ENCODE results near the gene RNF114. TPM values are rescaled to one million over a fixed set of nuclear protein-coding genes. Genes with fewer than 3 reads are reported as not detected.

Gene RNF114
- total and polyA plus RNA-seq, 2 donors (not counting 3 experiments of a cell fraction or from before 2014, with no cell fraction given), result 45.8 to 81.7 TPM

- no peak overlapping the region for H3K27ac ChIP-seq (ENCODE audit: insufficient read depth, low read depth, low read length)
- ChIA-PET CTCF (no interaction called here), POLR2A (no interaction called here)
- no peak overlapping the region for H3K9ac ChIP-seq (replicated peaks; ENCODE audit: extremely low read depth, insufficient read depth, low read length)
- peaks cover 4 to 29% of the 10 kb centered on the region in 2 experiments for H3K36me3 ChIP-seq (ENCODE audit: control insufficient read depth in 2 of 2, extremely low read depth in 1 of 2, insufficient read depth in 2 of 2, low read length in 2 of 2)
- no peaks in the 10 kb centered on the region for H3K9me3 ChIP-seq (replicated peaks; ENCODE audit: control insufficient read depth, insufficient read depth, low read length)
- no peaks in the 10 kb centered on the region for H3K9me1 ChIP-seq (replicated peaks; ENCODE audit: control insufficient read depth, extremely low read depth, insufficient read depth, low read length)
- DNase-seq (ENCODE audit: low read depth, low spot score) (no peak), FAIRE-seq (no peak)
- intact Hi-C loops (cut with micrococcal nuclease) (no loop called here), dilution Hi-C loops (cut with MboI; ENCODE audit: extremely low pct_ligation_motif_present, low sequenced_read_pairs) (no loop called here)
- H3K79me2 ChIP-seq (ENCODE audit: control insufficient read depth, insufficient read depth, low read length), result peaks cover 16% of the 10 kb centered on the region
- H2AFZ ChIP-seq (ENCODE audit: low read depth, low read length), result no peak overlapping the region
- TF ChIP-seq MYC (IDR thresholded peaks at IDR 0.05; ENCODE audit: low read depth, low read length) (no peak), GATA2 (IDR thresholded peaks at IDR 0.05; ENCODE audit: insufficient read depth, insufficient read length, low read depth, low read length) (no peak), JUN (IDR thresholded peaks at IDR 0.05; ENCODE audit: borderline replicate concordance, insufficient read depth, insufficient read length, low read depth) (no peak), EZH2 (IDR thresholded peaks at IDR 0.05; ENCODE audit: borderline replicate concordance, low read depth, low read length, severe bottlenecking) (no peak), POLR2AphosphoS5 (IDR thresholded peaks at IDR 0.05; ENCODE audit: insufficient read depth, low read depth, low read length) (no peak), FOS (IDR thresholded peaks at IDR 0.05; ENCODE audit: borderline replicate concordance, insufficient read depth, low read length) (no peak), MAX (IDR thresholded peaks at IDR 0.05; ENCODE audit: insufficient read depth, insufficient read length) (no peak), POLR2A (IDR thresholded peaks at IDR 0.05; ENCODE audit: low read depth, low read length) (no peak)
- H3K4me3 ChIP-seq (replicated peaks in 1 of 3; ENCODE audit: insufficient read depth in 1 of 3, low read depth in 1 of 3, low read length in 3 of 3), result no peak overlapping the region
- no peak overlapping the region for H3K4me2 ChIP-seq (ENCODE audit: insufficient read depth, low read length)
- no peaks in the 10 kb centered on the region for H4K20me1 ChIP-seq (replicated peaks; ENCODE audit: control insufficient read depth, extremely low read depth, insufficient read depth, low read length)
- BruUV-seq (replicated peaks), result no TSS peak
- H3K4me1 ChIP-seq (ENCODE audit: control insufficient read depth, extremely low read depth, insufficient read depth, low read length), result no peaks in the 10 kb centered on the region
- H3K27me3 ChIP-seq (ENCODE audit: control insufficient read depth in 2 of 2, insufficient read depth in 2 of 2, low read length in 2 of 2), result no peaks in the 10 kb centered on the region
These were observed 28.0 kb upstream of the RNF114 start for GRCh38 chr20:49908258-49908565.

Data from endothelial cell of umbilical vein (primary cell).